B cell (primary cell): ENCODE results near the gene IGF2BP1. TPM values are rescaled to one million over a fixed set of nuclear protein-coding genes. Genes with fewer than 3 reads are reported as not detected.
"Not testable (repeated sequence)": the region's sequence is repeated elsewhere in the genome, so short reads cannot be mapped to it uniquely, and the experiment has no call there.

ENCODE experiments used
- ATAC-seq: fragments of 200-7000 bp; cut with Tn5 transposase; one replicate; pipeline ENCODE4 v1.10.0; 2021; ENCODE audit warnings: low read depth, mild to moderate bottlenecking, moderate number of reproducible peaks, moderate library complexity
- CTCF ChIA-PET: fragments of 350-600 bp; sonication (Branson Sonifier 250); formaldehyde crosslinking; loops from one replicate; lab custom pipeline; 2021; ENCODE audit warnings: antibody characterized with exemption, inconsistent platforms; lab: Charles Lee
- POLR2A ChIA-PET: fragments of 350-600 bp; sonication (Branson Sonifier 250); formaldehyde crosslinking; loops from one replicate; lab custom pipeline; 2021; ENCODE audit warnings: antibody characterized with exemption; lab: Charles Lee
- DNase-seq: peaks from one replicate; pipeline ENCODE4 v3.0.0; 2013
- H2AFZ ChIP-seq: 2 replicates; pipeline ENCODE4 v1.6.1; 2012; ENCODE audit warnings: mild to moderate bottlenecking, low read depth, low read length; ENCODE audit not compliant: insufficient read depth, poor library complexity, severe bottlenecking
- H3K27ac ChIP-seq, 2 donors: 1 replicate in 1 of 2; 2 replicates in 1 of 2; pipeline ENCODE4 v1.5.1; 2012 to 2013; ENCODE audit warnings: low read length in 2 of 2, mild to moderate bottlenecking in 2 of 2, moderate library complexity in 1 of 2
- H3K27me3 ChIP-seq, 4 experiments: fragments of 200-600 bp in 1 of 4; sonication (generic) in 1 of 4; replicated peaks in 1 of 4; 1 replicate in 2 of 4; 2 replicates in 2 of 4; pipeline versions ENCODE4 v1.6.1 to v1.7.0; 2013 to 2016; ENCODE audit warnings: low read length in 3 of 4, mild to moderate bottlenecking in 2 of 4, mixed read lengths in 1 of 4, moderate library complexity in 1 of 4; ENCODE audit not compliant: insufficient read depth in 4 of 4, control insufficient read depth in 3 of 4; ENCODE audit errors: control extremely low read depth in 1 of 4
- H3K36me3 ChIP-seq, 2 experiments: replicated peaks in 1 of 2; 1 replicate in 1 of 2; 2 replicates in 1 of 2; pipeline versions ENCODE4 v1.6.1 to v1.7.1; 2013; ENCODE audit warnings: low read length in 1 of 2; ENCODE audit not compliant: insufficient read depth in 2 of 2, control insufficient read depth in 1 of 2; ENCODE audit errors: control extremely low read depth in 1 of 2, extremely low read depth in 1 of 2
- H3K4me1 ChIP-seq, 2 donors: fragments of 200-600 bp in 1 of 2; sonication (generic) in 1 of 2; 1 replicate in 1 of 2; 2 replicates in 1 of 2; pipeline versions ENCODE4 v1.5.1 to v1.6.1; 2013 to 2017; ENCODE audit warnings: low read length in 2 of 2; ENCODE audit not compliant: control insufficient read depth in 2 of 2, insufficient read depth in 2 of 2
- H3K4me2 ChIP-seq: replicated peaks from 2 replicates; pipeline ENCODE3; 2012; ENCODE audit warnings: mild to moderate bottlenecking, low read depth, low read length; ENCODE audit not compliant: poor library complexity, severe bottlenecking
- H3K4me3 ChIP-seq, 5 experiments: fragments of 200-600 bp in 1 of 5; sonication (generic) in 1 of 5; 1 replicate in 3 of 5; 2 replicates in 2 of 5; pipeline versions ENCODE4 v1.5.1 to v1.7.0; 2011 to 2016; ENCODE audit warnings: low read length in 4 of 5, mild to moderate bottlenecking in 4 of 5, low read depth in 2 of 5, control low read depth in 1 of 5, moderate library complexity in 1 of 5; ENCODE audit not compliant: insufficient read depth in 1 of 5; ENCODE audit errors: control extremely low read depth in 1 of 5, extremely low read depth in 1 of 5
- H3K79me2 ChIP-seq: fragments of 200-600 bp; sonication (generic); one replicate; pipeline ENCODE4 v1.6.0; 2016; ENCODE audit warnings: low read length; ENCODE audit not compliant: control insufficient read depth, insufficient read depth
- H3K9ac ChIP-seq: fragments of 200-600 bp; sonication (generic); 2 replicates; pipeline ENCODE4 v1.6.1; 2017; ENCODE audit warnings: mild to moderate bottlenecking, low read length, moderate library complexity
- H3K9me3 ChIP-seq, 3 donors: one replicate each; pipeline versions ENCODE4 v1.6.1 to v1.7.1; 2013; ENCODE audit warnings: low read length in 2 of 3; ENCODE audit not compliant: control insufficient read depth in 2 of 3, insufficient read depth in 1 of 3; ENCODE audit errors: control extremely low read depth in 1 of 3
- H4K20me1 ChIP-seq: 2 replicates; pipeline ENCODE4 v1.6.0; 2012; ENCODE audit warnings: mild to moderate bottlenecking, low read length; ENCODE audit not compliant: insufficient read depth, control insufficient read depth, poor library complexity, severe bottlenecking
- H3K27ac Mint-ChIP-seq: one replicate; pipeline ENCODE4 v1.8.0; 2021; ENCODE audit warnings: mixed read lengths
- H3K27me3 Mint-ChIP-seq: one replicate; pipeline ENCODE4 v1.8.0; 2021; ENCODE audit warnings: mixed read lengths
- H3K4me1 Mint-ChIP-seq: one replicate; pipeline ENCODE4 v1.8.0; 2021; ENCODE audit warnings: mixed read lengths
- H3K4me3 Mint-ChIP-seq: one replicate; pipeline ENCODE4 v1.8.0; 2021; ENCODE audit warnings: mixed read lengths
- H3K9me3 Mint-ChIP-seq: one replicate; pipeline ENCODE4 v1.8.0; 2022; ENCODE audit warnings: mixed read lengths; ENCODE audit not compliant: insufficient read depth
- EZH2 ChIP-seq: IDR thresholded peaks from 2 replicates; pipeline ENCODE4 v1.6.1; 2012; ENCODE audit warnings: borderline replicate concordance, low read depth, mild to moderate bottlenecking, moderate library complexity, low read length; ENCODE audit not compliant: insufficient read depth, poor library complexity, severe bottlenecking
- WGBS: methylation state at CpG from one replicate; pipeline ENCODE4 v1.1.5; 2013; ENCODE audit warnings: missing lambda C conversion rate; ENCODE audit not compliant: insufficient coverage; 5-methylcytosine and 5-hydroxymethylcytosine counted together
- intact Hi-C: fragments of 100-400 bp; cut with micrococcal nuclease; formaldehyde crosslinking; loops from one replicate; pipeline ENCODE4 v1.10.0; 2022
- polyA plus RNA-seq: library from polyadenylated mRNA; depleted of rRNA; stranded (reverse); fragments of >200 nt; gene quantifications from 2 replicates; pipeline ENCODE4 v1.2.3, GENCODE V29; 2012
- total RNA-seq, 2 donors: library from RNA; stranded (reverse); fragments of 120-200 nt in 1 of 2; gene quantifications; 1 replicate in 1 of 2; 2 replicates in 1 of 2; pipeline versions ENCODE4 v1.2.3 to v1.2.4, GENCODE V29; 2013 to 2022
- TF ChIP-seq, protein P1 (sequence below): fragments of 200-600 bp; IDR thresholded peaks from one replicate; pipeline ENCODE4 v1.8.0; 2022; ENCODE audit warnings: antibody characterized with exemption, mild to moderate bottlenecking

The IGF2BP1 gene
- total and polyA plus RNA-seq, 2 donors (not counting 1 experiment from before 2014, with no cell fraction given), result not detected

DNA sequence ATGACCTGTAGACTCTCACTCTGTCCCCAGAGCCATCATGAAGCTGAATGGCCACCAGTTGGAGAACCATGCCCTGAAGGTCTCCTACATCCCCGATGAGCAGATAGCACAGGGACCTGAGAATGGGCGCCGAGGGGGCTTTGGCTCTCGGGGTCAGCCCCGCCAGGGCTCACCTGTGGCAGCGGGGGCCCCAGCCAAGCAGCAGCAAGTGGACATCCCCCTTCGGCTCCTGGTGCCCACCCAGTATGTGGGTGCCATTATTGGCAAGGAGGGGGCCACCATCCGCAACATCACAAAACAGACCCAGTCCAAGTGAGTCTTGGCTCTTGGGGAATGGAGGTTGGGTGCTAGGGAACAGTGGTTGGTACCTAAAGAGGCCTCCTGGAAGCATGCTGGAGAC, 41.0 kb downstream of the IGF2BP1 start:
- TF ChIP-seq, protein P1, sequence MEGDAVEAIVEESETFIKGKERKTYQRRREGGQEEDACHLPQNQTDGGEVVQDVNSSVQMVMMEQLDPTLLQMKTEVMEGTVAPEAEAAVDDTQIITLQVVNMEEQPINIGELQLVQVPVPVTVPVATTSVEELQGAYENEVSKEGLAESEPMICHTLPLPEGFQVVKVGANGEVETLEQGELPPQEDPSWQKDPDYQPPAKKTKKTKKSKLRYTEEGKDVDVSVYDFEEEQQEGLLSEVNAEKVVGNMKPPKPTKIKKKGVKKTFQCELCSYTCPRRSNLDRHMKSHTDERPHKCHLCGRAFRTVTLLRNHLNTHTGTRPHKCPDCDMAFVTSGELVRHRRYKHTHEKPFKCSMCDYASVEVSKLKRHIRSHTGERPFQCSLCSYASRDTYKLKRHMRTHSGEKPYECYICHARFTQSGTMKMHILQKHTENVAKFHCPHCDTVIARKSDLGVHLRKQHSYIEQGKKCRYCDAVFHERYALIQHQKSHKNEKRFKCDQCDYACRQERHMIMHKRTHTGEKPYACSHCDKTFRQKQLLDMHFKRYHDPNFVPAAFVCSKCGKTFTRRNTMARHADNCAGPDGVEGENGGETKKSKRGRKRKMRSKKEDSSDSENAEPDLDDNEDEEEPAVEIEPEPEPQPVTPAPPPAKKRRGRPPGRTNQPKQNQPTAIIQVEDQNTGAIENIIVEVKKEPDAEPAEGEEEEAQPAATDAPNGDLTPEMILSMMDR, result no peak
- TF ChIP-seq EZH2, result no peak
- Histone ChIP-seq H2AFZ (no peak overlapping the region), H3K27ac (no peak overlapping the region), H3K79me2 (no peaks in the 10 kb centered on the region), H3K4me3 (no peak overlapping the region), H3K4me2 (no peak overlapping the region), H3K9ac (no peak overlapping the region), H3K4me1 (no peaks in the 10 kb centered on the region), H4K20me1 (no peaks in the 10 kb centered on the region), H3K9me3 (peaks cover 0 to 9% (median 0%) of the 10 kb centered on the region in 3 donors), H3K36me3 (no peaks in the 10 kb centered on the region), H3K27me3 (peaks cover 0 to 14% (median 3%) of the 10 kb centered on the region in 4 experiments)
- POLR2A ChIA-PET, result no interaction called here
- no peak overlapping the region for H3K27ac Mint-ChIP-seq
- ATAC-seq (no peak), DNase-seq (no peak)
- no peaks in the 10 kb centered on the region for H3K4me1 Mint-ChIP-seq
- 94% methylated on average over 5 of the region's 8 CpGs for WGBS
- peaks cover 3% of the 10 kb centered on the region for H3K27me3 Mint-ChIP-seq
- intact Hi-C loops, result no loop called here
- no peak overlapping the region for H3K4me3 Mint-ChIP-seq
- CTCF ChIA-PET, result interaction anchor here (0.6 to 1.1 kb wide), 2 partner anchors 9 to 142 kb away, joined by 3 to 4 read pairs; no protein-coding TSS in a partner anchor
- H3K9me3 Mint-ChIP-seq, result no peaks in the 10 kb centered on the region

DNA sequence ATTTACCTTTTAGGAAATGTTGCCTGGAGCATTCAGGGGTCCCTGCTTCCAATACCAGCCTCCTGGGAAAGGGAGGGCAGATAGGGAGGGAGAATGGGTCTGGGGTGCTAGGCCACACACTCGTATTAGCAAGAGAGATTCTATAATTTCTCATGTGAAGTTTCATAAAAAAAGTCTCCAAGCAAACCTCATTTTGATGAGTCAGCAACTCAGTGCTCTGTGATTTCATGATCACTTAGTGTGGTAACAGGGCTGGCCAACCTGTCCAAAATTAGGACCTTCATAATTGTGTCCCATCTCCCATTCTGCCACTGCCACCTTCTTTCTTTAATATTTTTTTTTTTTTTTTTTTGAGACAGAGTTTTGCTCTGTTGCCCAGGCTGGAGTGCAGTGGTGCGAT, 41.4 kb downstream of the IGF2BP1 start:
- no peaks in the 10 kb centered on the region for H3K79me2 ChIP-seq
- ATAC-seq (no peak), DNase-seq (no peak)
- H3K27me3 ChIP-seq, result peaks cover 0 to 15% (median 3%) of the 10 kb centered on the region in 4 experiments
- H3K4me1 ChIP-seq, result no peaks in the 10 kb centered on the region
- H2AFZ ChIP-seq, result no peak overlapping the region
- H3K4me3 ChIP-seq, result no peak overlapping the region
- H3K9me3 Mint-ChIP-seq, result no peaks in the 10 kb centered on the region
- TF ChIP-seq EZH2, result no peak
- TF ChIP-seq, protein P1, result no peak
- H3K9me3 ChIP-seq, result peaks cover 0 to 9% (median 0%) of the 10 kb centered on the region in 3 donors
- H3K27me3 Mint-ChIP-seq, result peaks cover 3% of the 10 kb centered on the region
- CTCF ChIA-PET, result interaction anchor here (0.6 to 1.1 kb wide), 2 partner anchors 8 to 142 kb away, joined by 3 to 4 read pairs; no protein-coding TSS in a partner anchor
- H3K27ac ChIP-seq, result no peak overlapping the region
- H3K9ac ChIP-seq, result no peak overlapping the region
- no peak overlapping the region for H3K4me3 Mint-ChIP-seq
- WGBS, result no CpG with 5 or more reads among the region's 2 CpGs
- intact Hi-C loops, result no loop called here
- H3K4me2 ChIP-seq, result no peak overlapping the region
- no peak overlapping the region for H3K27ac Mint-ChIP-seq
- POLR2A ChIA-PET, result no interaction called here
- H3K4me1 Mint-ChIP-seq, result no peaks in the 10 kb centered on the region
- H4K20me1 ChIP-seq, result no peaks in the 10 kb centered on the region
- H3K36me3 ChIP-seq, result no peaks in the 10 kb centered on the region

DNA sequence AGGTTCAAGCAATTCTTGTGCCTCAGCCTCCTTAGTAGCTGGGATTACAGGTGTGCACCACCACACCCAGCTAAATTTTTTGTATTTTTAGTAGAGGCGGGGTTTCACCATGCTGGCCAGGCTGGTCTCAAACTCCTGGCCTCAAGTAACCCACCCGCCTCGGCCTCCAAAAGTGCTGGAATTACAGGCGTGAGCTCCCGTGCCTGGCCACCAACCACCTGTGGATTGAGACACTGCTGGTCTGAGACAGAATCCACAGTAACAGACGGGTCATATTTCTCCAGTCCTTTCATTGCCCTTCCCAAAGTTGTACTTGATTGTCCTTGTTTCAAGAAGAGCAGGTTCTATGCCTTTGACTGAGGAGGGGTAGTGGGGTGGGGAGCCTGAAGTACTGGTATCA, 42.3 kb downstream of the IGF2BP1 start:
- intact Hi-C loops, H3K4me3 Mint-ChIP-seq, H3K27ac Mint-ChIP-seq, H3K4me1 Mint-ChIP-seq, H3K36me3 ChIP-seq, H3K79me2 ChIP-seq, H2AFZ ChIP-seq, H4K20me1 ChIP-seq, ATAC-seq, H3K4me3 ChIP-seq, DNase-seq, POLR2A ChIA-PET, H3K4me2 ChIP-seq, H3K27ac ChIP-seq, H3K27me3 Mint-ChIP-seq, H3K4me1 ChIP-seq, H3K9me3 Mint-ChIP-seq, H3K9me3 ChIP-seq, H3K9ac ChIP-seq: not testable (repeated sequence)
- CTCF ChIA-PET, result interaction anchor here (1.5 kb wide), 1 partner anchor 155 kb away, joined by 3 read pairs; no protein-coding TSS in a partner anchor
- H3K27me3 ChIP-seq, result peaks cover 0 to 12% (median 3%) of the 10 kb centered on the region in 4 experiments
- 93% methylated on average over 6 of the region's 6 CpGs for WGBS
